Endometrium (tissue), 2 donors: Measurements from ENCODE around the gene COG4.
A peak's percentile ranks its signal among the peaks of the same experiment; 100 is the strongest.
"Not testable (repeated sequence)": the region's sequence is repeated elsewhere in the genome, so short reads cannot be mapped to it uniquely, and the experiment has no call there.

Source experiments
- FAIRE-seq: peaks from 2 replicates; lab custom pipeline; 2012; peaks lifted over from hg19 to GRCh38; lab: Jason Lieb, UNC
- donor health status: control.
- donor health status: control.

The COG4 gene

GRCh38 chr16:70523076-70523742 is at the start of gene COG4:
Gene COG4 (minus strand): TSS chr16:70523554. CDS start chr16:70523543, 11 bp downstream.
- FAIRE-seq = no peak

GRCh38 chr16:70572926-70573270 is 49.5 kb upstream of the COG4 start:
- FAIRE-seq = no peak

- no peak for FAIRE-seq
These were observed 48.9 kb upstream of the COG4 start for GRCh38 chr16:70572050-70572925.

GRCh38 chr16:70571623-70572022 is 48.3 kb upstream of the COG4 start:
- no peak for FAIRE-seq

- no peak for FAIRE-seq
These were observed 47.7 kb upstream of the COG4 start for GRCh38 chr16:70570967-70571570.

GRCh38 chr16:70569752-70570151 is 46.4 kb upstream of the COG4 start:
- no peak for FAIRE-seq

GRCh38 chr16:70568601-70569237 is 45.4 kb upstream of the COG4 start:
- no peak for FAIRE-seq

GRCh38 chr16:70565053-70565452 is 41.7 kb upstream of the COG4 start:
- no peak for FAIRE-seq

GRCh38 chr16:70563636-70564035 is 40.3 kb upstream of the COG4 start:
- no peak for FAIRE-seq

GRCh38 chr16:70561623-70562022 is 38.3 kb upstream of the COG4 start:
- no peak for FAIRE-seq

GRCh38 chr16:70556063-70556462 is 32.7 kb upstream of the COG4 start:
- FAIRE-seq = no peak

- FAIRE-seq = no peak
These were observed 30.3 kb upstream of the COG4 start for GRCh38 chr16:70553645-70554044.

- no peak for FAIRE-seq
These were observed 29.3 kb upstream of the COG4 start for GRCh38 chr16:70552675-70553074.

GRCh38 chr16:70551788-70552187 is 28.4 kb upstream of the COG4 start:
- no peak for FAIRE-seq

- FAIRE-seq = no peak
These were observed 26.7 kb upstream of the COG4 start for GRCh38 chr16:70550082-70550481.

GRCh38 chr16:70548936-70549335 is 25.6 kb upstream of the COG4 start:
- no peak for FAIRE-seq

GRCh38 chr16:70544548-70544947 is 21.2 kb upstream of the COG4 start:
- no peak for FAIRE-seq

GRCh38 chr16:70540994-70541393 is 17.6 kb upstream of the COG4 start:
- FAIRE-seq = no peak

- FAIRE-seq = no peak
These were observed 11.6 kb upstream of the COG4 start for GRCh38 chr16:70534971-70535370.

GRCh38 chr16:70529954-70530353 is 6.6 kb upstream of the COG4 start:
- not testable (repeated sequence) for FAIRE-seq

- peak; percentile 57 for FAIRE-seq
These were observed 5.9 kb upstream of the COG4 start for GRCh38 chr16:70529051-70529777.
